Liver (tissue), 3 donors: Measurements from ENCODE around the gene MIP.

ENCODE experiments used
- EGR1 ChIP-seq, 2 donors: IDR thresholded peaks; 2 replicates each; pipeline ENCODE4 v1.6.1; 2016 to 2018; ENCODE audit warnings: antibody characterized with exemption in 2 of 2, low read depth in 2 of 2
- FOXA1 ChIP-seq: IDR thresholded peaks from 2 replicates; pipeline ENCODE4 v1.6.1; 2016; ENCODE audit warnings: antibody characterized with exemption
- GABPA ChIP-seq, 2 donors: IDR thresholded peaks in 1 of 2; conservative IDR thresholded peaks in 1 of 2; 2 replicates each; pipeline ENCODE4 v1.6.1; 2016; ENCODE audit warnings: antibody characterized with exemption in 2 of 2, mild to moderate bottlenecking in 1 of 2, moderate library complexity in 1 of 2
- JUND ChIP-seq, 2 donors: IDR thresholded peaks; 2 replicates each; pipeline ENCODE4 v1.6.1; 2016; ENCODE audit warnings: antibody characterized with exemption in 2 of 2
- RAD21 ChIP-seq, 2 donors: IDR thresholded peaks; 2 replicates each; pipeline ENCODE4 v1.6.1; 2016; ENCODE audit warnings: antibody characterized with exemption in 2 of 2, mild to moderate bottlenecking in 2 of 2
- RXRA ChIP-seq, 2 donors: IDR thresholded peaks; 2 replicates each; pipeline ENCODE4 v1.6.1; 2017 to 2018; ENCODE audit warnings: antibody characterized with exemption in 2 of 2, mild to moderate bottlenecking in 1 of 2
- SP1 ChIP-seq: IDR thresholded peaks from 2 replicates; pipeline ENCODE4 v1.6.1; 2018; ENCODE audit warnings: antibody characterized with exemption, mild to moderate bottlenecking
- TAF1 ChIP-seq: conservative IDR thresholded peaks from 2 replicates; pipeline ENCODE4 v1.6.1; 2016; ENCODE audit warnings: antibody characterized with exemption, mild to moderate bottlenecking
- YY1 ChIP-seq: IDR thresholded peaks from 2 replicates; pipeline ENCODE4 v1.6.1; 2016; ENCODE audit warnings: antibody characterized with exemption, mild to moderate bottlenecking
- TF ChIP-seq, protein P1 (sequence below): fragments of 150-350 bp; IDR thresholded peaks from 2 replicates; pipeline ENCODE4 v1.5.1; 2017; ENCODE audit warnings: improper control_type of control experiment, low read depth, low read length; ENCODE audit not compliant: missing input control
- TF ChIP-seq, protein P2 (sequence below): IDR thresholded peaks from 2 replicates; pipeline ENCODE4 v1.6.1; 2016; ENCODE audit warnings: antibody characterized with exemption
- TF ChIP-seq, protein P3 (sequence below): IDR thresholded peaks from 2 replicates; pipeline ENCODE4 v1.6.1; 2016; ENCODE audit warnings: antibody characterized with exemption, mild to moderate bottlenecking
- TF ChIP-seq, protein P4 (sequence below): IDR thresholded peaks from 2 replicates; pipeline ENCODE4 v1.6.1; 2016; ENCODE audit warnings: antibody characterized with exemption
- TF ChIP-seq, protein P5 (sequence below): IDR thresholded peaks from 2 replicates; pipeline ENCODE4 v1.6.1; 2016; ENCODE audit warnings: antibody characterized with exemption
- donor health status: healthy.
- donor health status: healthy.

DNA sequence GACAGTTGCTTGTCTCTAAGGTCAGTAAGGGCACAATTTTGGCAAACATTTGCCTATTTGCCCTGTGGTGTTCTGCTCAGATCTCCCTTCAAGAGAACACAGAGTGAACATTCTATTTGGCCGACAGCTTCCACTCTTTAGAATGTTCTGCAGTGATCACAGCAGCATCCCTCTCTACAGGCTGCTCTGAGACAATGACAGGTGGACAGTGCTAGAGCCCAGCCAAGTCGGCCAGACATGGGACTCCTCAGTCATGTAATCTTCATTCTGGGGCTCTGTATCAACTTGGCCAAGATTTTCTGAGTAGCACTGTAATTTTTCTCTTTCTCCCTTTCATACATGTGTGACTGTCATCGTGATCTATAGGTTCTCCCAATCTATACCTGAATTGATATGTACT is 40.1 kb downstream of the MIP start:
- TF ChIP-seq SP1 (no peak), TAF1 (no peak), EGR1 (IDR thresholded peaks at IDR 0.05; ENCODE audit: low read depth in 2 of 2) (no peak), RAD21 (IDR thresholded peaks at IDR 0.05) (no peak), GABPA (IDR thresholded peaks at IDR 0.05 in 1 of 2, conservative IDR thresholded peaks at IDR 0.05 in 1 of 2) (no peak), RXRA (IDR thresholded peaks at IDR 0.05) (no peak), JUND (IDR thresholded peaks at IDR 0.05) (no peak), YY1 (no peak), FOXA1 (no peak)
- TF ChIP-seq, protein P1, sequence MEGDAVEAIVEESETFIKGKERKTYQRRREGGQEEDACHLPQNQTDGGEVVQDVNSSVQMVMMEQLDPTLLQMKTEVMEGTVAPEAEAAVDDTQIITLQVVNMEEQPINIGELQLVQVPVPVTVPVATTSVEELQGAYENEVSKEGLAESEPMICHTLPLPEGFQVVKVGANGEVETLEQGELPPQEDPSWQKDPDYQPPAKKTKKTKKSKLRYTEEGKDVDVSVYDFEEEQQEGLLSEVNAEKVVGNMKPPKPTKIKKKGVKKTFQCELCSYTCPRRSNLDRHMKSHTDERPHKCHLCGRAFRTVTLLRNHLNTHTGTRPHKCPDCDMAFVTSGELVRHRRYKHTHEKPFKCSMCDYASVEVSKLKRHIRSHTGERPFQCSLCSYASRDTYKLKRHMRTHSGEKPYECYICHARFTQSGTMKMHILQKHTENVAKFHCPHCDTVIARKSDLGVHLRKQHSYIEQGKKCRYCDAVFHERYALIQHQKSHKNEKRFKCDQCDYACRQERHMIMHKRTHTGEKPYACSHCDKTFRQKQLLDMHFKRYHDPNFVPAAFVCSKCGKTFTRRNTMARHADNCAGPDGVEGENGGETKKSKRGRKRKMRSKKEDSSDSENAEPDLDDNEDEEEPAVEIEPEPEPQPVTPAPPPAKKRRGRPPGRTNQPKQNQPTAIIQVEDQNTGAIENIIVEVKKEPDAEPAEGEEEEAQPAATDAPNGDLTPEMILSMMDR: no peak
- TF ChIP-seq, protein P2, sequence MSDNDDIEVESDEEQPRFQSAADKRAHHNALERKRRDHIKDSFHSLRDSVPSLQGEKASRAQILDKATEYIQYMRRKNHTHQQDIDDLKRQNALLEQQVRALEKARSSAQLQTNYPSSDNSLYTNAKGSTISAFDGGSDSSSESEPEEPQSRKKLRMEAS: no peak
- TF ChIP-seq, protein P3, sequence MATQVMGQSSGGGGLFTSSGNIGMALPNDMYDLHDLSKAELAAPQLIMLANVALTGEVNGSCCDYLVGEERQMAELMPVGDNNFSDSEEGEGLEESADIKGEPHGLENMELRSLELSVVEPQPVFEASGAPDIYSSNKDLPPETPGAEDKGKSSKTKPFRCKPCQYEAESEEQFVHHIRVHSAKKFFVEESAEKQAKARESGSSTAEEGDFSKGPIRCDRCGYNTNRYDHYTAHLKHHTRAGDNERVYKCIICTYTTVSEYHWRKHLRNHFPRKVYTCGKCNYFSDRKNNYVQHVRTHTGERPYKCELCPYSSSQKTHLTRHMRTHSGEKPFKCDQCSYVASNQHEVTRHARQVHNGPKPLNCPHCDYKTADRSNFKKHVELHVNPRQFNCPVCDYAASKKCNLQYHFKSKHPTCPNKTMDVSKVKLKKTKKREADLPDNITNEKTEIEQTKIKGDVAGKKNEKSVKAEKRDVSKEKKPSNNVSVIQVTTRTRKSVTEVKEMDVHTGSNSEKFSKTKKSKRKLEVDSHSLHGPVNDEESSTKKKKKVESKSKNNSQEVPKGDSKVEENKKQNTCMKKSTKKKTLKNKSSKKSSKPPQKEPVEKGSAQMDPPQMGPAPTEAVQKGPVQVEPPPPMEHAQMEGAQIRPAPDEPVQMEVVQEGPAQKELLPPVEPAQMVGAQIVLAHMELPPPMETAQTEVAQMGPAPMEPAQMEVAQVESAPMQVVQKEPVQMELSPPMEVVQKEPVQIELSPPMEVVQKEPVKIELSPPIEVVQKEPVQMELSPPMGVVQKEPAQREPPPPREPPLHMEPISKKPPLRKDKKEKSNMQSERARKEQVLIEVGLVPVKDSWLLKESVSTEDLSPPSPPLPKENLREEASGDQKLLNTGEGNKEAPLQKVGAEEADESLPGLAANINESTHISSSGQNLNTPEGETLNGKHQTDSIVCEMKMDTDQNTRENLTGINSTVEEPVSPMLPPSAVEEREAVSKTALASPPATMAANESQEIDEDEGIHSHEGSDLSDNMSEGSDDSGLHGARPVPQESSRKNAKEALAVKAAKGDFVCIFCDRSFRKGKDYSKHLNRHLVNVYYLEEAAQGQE: no peak
- TF ChIP-seq, protein P4, sequence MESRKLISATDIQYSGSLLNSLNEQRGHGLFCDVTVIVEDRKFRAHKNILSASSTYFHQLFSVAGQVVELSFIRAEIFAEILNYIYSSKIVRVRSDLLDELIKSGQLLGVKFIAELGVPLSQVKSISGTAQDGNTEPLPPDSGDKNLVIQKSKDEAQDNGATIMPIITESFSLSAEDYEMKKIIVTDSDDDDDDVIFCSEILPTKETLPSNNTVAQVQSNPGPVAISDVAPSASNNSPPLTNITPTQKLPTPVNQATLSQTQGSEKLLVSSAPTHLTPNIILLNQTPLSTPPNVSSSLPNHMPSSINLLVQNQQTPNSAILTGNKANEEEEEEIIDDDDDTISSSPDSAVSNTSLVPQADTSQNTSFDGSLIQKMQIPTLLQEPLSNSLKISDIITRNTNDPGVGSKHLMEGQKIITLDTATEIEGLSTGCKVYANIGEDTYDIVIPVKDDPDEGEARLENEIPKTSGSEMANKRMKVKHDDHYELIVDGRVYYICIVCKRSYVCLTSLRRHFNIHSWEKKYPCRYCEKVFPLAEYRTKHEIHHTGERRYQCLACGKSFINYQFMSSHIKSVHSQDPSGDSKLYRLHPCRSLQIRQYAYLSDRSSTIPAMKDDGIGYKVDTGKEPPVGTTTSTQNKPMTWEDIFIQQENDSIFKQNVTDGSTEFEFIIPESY: no peak
- TF ChIP-seq, protein P5, sequence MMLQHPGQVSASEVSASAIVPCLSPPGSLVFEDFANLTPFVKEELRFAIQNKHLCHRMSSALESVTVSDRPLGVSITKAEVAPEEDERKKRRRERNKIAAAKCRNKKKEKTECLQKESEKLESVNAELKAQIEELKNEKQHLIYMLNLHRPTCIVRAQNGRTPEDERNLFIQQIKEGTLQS: no peak
